ENCODE data around the gene ANO2.

DNA sequence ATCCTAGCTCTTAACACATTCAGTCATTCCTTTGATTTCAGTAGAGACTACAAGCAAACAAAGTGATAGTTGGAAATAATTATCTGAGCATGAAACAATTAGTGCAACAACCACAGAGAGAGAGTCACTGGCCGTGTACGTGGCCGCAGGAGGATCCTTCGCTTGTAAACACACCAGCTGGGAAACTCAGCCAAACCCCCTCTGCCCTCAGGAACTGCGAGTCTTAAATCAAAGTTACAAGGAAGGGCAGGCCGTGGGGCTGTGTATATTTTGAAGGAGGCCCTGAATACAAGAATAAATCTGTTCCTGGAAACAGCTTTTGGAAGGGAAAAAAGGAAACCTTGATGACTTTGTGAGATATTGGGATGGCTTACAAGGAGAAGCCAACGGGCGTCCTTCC is 164.5 kb downstream of the ANO2 start:
- TF ChIP-seq CTCF (IDR thresholded peaks at IDR 0.05; ENCODE audit: low read depth, low read length), result no peak
- no peak for TF ChIP-seq MAX (IDR thresholded peaks at IDR 0.05; ENCODE audit: low read depth, low read length)
- TF ChIP-seq POLR2A (IDR thresholded peaks at IDR 0.05; ENCODE audit: extremely low read depth, insufficient read length), result no peak

Data from NB4 (cell line).